HL-60/S4 treated with phorbol 12-myristate 13-acetate at 8.2 ng/mL for 4 days and 3 days (cell line): Measurements from ENCODE around the gene ZMAT2.
"Not testable (repeated sequence)": the region's sequence is repeated elsewhere in the genome, so short reads cannot be mapped to it uniquely, and the experiment has no call there.

Source experiments
- in situ Hi-C: fragments of 300-500 bp; cut with MboI; formaldehyde crosslinking; loops from 2 replicates; pipeline ENCODE4 v1.15.0; 2022; ENCODE audit warnings: low sequenced_read_pairs

Gene ZMAT2, protein sequence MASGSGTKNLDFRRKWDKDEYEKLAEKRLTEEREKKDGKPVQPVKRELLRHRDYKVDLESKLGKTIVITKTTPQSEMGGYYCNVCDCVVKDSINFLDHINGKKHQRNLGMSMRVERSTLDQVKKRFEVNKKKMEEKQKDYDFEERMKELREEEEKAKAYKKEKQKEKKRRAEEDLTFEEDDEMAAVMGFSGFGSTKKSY

DNA sequence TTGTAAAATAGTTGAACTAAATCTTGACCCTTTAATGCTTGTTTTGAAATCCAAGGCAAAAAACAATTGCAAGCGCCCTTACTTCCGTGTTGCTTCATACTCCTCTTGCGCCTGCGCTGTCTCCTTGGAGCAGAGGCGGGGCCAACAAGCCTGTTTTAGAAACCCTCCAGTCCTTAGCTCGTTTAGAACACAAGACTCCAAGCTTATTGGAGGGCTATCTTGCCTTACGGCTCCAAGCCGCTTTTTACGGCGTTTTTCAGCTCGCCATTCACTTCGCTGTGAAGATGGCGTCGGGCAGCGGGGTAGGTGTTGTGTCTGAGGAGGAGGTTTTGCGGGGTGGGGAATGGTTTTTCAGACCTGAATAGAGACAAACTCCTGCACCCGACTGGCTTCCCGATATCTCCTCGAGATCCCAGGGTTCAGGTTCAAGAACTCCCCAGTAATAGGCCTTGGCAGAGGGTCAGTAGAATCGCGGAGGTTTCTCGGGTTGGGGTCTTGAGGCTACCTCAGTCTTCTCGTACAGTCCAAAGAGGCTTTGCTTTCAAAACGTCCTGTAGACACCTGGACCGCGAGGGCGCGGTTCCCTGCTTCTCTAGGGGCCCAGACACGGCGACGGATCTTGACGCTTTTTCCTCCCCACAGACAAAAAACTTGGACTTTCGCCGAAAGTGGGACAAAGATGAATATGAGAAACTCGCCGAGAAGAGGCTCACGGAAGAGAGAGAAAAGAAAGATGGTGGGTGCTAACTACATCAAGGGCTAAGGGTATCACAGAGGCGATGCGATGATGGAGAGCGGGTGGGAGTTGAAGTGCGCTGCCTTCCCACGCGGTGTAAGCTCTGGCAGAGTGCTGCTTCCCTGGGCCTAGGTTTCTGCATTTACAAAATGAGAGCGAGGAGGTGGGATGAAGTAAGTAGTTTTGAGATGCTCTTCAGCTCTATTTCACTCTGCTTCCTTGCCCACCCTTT, at the start of gene ZMAT2:
TSS of gene ZMAT2 (plus strand) at position 271 of the 968 bp plus-strand sequence. CDS start at position 285, 14 bp downstream.
- in situ Hi-C loops: loop anchor here (25.0 kb wide), 2 partner anchors 338 to 463 kb away; partner anchors contain the start of gene SLC4A9

DNA sequence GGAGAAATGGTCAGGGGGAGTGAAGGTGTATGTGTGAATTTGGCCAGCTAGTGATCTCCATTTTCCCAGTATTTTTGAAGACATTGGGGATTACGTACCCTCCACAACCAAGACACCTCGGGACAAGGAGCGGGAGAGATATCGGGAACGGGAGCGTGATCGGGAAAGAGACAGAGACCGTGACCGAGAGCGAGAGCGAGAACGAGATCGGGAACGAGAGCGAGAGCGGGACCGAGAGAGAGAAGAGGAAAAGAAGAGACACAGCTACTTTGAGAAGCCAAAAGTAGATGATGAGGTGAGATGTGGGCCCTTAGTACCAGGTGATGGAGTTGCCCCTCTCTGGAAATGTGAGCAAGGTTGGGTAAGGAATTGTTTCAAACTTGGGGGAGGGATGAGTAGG, 41.4 kb upstream of the ZMAT2 start:
- in situ Hi-C loops: no loop called here

DNA sequence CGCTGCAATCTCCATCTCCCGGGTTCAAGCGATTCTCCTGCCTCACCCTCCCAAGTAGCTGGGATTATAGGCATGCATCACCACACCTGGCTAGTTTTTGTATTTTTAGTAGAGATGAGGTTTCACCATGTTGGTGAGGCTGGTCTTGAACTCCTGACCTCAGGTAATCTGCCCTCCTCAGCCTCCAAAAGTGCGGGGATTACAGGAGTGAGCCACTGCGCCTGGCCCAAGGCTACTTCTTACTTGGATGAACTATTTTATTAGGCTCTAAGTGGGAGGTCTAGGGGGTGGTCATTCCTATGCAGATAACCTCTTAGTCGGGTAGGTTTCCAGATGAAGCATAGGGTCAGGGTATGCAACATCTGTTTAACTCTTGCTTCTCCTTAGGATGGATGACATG, 39.9 kb upstream of the ZMAT2 start:
- in situ Hi-C loops: not testable (repeated sequence)

DNA sequence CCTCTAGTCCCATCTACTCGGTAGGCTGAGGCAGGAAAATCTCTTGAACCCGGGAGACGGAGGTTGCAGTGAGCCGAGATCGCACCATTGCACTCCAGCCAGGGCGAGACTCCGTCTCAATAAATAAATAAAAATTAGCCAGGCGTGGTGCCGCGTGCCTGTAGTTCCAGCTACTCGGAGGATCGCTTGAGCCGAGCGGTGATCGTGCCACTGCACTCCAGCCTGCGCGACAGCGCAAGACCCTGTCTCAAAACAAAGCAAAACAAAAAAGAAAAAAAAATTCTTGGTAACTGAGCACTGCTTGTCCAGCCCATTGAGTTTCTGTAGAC, 36.3 kb upstream of the ZMAT2 start:
- in situ Hi-C loops: no loop called here

DNA sequence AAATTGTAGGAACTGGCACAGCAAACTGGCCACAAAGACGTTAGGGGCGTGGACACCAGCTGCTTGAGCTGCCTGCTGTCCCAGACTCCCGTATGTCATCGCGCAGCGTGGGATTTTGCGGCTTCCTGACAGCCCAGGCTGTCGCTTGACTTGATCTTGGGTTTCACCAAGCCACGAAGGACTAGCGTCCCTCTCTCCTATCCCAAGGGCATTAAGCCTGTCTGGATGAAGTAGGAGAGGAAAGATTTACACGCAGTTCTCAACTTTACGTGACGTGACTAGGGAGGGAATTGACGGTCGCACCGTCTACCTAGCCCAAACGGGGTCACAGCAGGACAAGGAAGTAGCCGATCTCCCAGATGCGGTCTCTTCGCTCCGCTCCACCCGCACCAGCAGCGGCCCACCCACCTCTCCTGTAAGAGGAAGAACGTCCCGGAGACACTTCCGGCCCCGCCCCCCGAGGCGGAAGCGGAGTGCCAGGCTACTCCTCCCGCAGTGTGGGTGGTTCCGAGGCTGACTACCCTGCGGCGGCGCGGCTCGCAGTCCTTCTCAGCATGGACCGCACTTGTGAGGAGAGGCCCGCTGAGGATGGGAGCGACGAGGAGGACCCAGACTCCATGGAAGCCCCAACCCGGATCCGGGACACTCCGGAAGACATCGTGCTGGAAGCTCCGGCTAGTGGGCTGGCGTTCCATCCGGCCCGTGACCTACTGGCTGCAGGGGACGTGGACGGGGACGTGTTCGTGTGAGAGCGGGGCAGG, 35.7 kb upstream of the ZMAT2 start, which contains the start of gene WDR55:
TSS of gene WDR55 (plus strand) at position 546 of the 761 bp plus-strand sequence. CDS start at position 555, 9 bp downstream.
- in situ Hi-C loops: no loop called here

DNA sequence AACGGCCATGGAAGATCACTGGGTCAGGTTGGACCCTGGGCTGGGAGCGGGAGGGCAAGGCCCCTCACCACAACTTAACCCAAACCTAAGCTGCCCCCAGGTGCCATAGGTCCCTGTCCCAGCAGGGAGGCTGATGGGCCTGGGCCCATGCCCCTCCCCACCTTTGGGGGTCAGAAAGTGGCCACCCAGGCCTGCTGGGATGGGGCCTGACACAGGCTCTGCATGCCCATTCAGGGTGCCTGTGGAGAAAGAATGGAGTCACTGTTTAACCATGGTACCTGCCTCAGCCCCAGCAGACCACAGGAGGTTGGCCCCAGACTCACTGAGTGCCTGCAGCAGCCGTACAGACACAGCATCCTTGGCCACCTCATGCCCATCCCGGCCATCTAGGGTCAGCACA, 29.2 kb upstream of the ZMAT2 start:
- in situ Hi-C loops: not testable (repeated sequence)

DNA sequence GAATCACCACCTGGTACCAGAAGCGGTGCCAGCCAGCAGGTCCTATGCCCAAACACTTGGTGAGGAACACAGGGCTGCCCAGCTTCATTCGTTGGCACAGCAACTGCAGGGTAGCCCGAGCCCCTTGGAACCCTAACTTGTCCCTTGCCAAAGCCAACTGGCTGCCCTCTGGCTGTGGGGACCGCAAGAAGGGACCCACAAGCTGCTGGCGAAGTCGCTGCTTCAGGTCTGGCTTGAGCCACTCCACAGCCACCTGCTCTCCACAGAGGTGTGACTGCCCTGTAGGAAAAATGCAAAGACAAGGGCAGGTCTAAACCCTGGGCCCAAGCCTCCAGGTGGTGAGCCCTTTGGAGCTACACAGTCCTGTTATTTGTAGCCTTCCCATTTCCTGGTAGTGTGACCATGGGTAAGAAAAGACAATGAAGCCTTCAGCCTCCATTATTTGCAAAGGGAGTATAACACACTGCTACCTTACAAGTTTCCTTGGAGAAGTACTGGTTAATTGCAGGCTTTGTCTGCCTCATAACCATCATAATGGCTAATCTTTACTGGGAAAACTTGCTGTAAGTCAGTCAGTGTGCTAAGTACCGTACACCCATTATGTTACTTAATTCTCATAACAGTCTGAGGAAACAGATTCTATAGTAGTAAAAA, 28.6 kb upstream of the ZMAT2 start:
- in situ Hi-C loops: no loop called here

DNA sequence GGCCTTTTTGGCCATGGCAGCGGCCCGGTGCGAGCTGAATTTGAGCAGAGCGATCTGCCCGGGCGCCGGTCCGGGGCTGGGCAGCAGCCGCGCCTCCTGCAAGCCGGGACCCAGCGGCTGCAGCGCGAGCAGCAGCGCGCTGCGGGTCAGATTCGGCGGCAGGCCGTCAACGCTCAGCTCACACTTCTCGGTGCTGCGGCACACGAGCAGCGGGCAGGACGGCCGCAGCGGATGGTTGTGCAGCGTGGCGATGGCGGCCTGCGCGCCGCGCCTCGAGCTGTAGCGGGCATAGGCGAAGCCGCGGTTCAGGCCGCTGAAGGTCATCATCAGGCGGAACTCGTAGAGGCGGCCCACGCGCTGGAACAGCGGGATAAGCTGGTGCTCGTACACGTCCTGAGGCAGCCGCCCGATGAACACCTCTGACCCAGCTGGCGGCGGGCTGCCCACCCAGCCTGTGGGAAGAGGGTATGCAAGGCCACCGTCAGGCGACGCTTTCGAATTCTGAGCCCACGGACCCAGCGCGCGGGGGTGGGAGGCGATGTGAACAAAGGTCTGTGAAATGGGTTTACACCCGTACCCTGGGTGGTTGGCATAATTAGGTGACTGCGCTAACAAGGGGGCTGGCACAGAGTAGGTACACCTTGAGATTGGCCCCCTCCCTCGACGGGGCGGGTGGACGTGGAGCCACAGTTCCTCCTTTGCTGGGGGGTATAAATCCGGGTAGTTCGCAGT, 27.6 kb upstream of the ZMAT2 start:
- in situ Hi-C loops: no loop called here

DNA sequence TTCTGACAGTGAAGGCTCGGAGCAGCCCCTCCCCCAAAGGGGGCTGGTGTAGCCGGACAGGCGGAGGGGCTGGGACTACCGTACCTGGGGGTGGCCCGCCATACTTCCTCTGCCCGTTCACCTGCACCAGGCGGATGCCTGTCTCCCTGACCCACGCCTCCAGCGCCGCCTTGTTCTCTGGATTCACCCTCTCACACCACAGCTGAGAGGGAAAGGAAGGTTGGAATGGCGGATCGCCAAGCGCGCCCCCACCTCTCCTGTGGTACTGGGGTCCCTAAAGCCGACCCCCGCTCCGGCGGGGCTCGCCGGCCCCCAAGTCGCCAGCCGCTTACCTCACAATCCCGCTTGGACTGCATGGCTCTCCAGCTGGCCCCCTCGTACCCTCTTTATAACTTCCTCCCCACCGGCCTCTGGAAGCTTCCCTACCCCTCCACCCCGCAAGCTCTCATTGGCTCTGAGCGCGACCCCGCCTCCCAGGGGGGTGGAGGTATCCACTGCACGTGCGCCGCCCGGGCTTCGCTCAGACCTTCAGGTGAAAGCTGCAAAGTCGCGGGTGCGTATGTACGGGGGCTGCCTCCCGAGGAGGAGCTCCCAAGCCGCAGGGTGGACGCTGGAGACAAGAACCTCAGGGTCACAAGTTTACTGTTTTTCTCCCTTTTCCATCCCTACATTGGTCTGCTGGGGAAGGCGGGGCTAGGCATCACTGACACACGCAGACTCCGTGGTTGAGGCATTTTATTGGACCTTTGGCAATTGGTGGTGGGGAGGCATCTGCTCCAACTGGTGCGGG, 26.9 kb upstream of the ZMAT2 start, which contains the start of gene DND1:
TSS of gene DND1 (minus strand) at position 390 of the 790 bp plus-strand sequence. CDS start at position 356, 34 bp downstream.
- in situ Hi-C loops: no loop called here

DNA sequence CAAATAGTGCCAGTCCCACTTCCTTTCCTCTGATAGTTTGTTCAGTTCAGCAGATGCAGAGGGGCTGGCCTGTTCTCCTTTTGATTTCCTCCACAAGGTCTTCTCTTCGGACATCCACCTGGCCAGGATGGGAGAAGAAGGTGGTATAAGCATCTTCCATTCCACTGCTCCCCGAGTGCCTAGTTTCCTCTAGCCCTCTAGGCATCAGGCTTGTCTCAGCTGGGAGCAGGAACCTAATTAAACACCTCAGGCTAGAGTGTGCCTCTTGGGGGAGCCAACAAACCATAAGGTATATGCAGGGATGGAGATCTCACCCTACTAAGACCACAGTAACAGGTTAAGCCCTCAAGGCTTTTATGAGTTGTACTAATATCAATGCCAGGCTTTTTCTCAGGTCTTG, 26.0 kb upstream of the ZMAT2 start:
- in situ Hi-C loops: no loop called here

DNA sequence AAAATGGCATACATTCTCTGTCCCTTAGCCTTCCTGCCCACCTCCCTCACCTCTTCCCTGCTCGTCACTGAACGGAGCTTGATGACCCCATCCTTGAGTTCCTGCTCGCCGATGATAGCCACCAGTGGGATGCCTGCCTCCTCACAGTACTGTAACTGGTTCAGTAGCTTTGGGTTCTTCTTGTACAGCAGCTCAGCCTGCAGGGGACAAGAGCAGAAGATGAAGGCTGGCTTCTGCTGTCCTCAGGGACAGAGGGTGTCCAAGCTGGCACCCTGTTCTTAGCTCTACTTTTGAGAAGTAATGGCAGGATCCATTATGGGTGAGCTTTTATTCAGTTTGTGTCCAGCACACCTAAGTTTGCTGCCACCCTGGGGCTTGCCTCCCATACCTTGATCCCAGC, 25.6 kb upstream of the ZMAT2 start:
- in situ Hi-C loops: no loop called here

DNA sequence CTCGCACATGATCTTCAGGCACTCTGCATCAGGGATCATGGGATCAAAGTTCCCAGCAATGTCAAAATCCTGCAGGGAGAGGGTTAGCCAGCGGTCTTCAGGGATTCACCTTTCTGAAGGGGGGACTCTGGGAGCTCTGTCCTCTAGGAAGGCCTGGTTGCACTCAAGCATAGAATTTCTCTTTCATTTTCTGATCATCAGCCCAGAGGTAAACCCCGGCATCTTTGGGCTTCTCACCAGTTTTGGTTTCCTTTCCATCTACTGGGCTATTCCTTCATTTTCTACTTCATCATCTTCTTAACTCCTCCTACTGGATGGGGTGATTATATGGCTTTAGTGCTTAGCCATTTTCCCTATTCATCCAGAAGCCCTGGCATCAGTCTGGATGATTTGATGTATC, 22.3 kb upstream of the ZMAT2 start:
- in situ Hi-C loops: no loop called here

DNA sequence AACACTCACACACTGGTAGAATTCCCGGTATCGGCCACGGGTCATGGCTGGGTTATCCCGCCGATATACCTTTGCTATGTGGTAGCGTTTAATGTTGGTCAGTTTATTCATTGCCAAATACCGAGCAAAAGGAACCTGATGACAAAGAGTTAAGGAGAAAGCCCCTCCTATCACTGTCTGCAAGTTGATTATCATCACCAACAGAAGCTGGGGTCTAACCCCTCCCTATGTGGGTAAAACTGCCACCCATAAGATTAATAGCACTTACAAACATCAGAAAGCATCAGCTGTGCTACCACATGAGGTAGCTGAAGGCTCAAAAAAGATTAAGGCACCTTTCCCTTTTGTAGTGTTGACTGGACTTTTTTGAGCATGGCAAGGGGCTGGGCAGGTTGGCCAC, 21.3 kb upstream of the ZMAT2 start:
- in situ Hi-C loops: no loop called here

DNA sequence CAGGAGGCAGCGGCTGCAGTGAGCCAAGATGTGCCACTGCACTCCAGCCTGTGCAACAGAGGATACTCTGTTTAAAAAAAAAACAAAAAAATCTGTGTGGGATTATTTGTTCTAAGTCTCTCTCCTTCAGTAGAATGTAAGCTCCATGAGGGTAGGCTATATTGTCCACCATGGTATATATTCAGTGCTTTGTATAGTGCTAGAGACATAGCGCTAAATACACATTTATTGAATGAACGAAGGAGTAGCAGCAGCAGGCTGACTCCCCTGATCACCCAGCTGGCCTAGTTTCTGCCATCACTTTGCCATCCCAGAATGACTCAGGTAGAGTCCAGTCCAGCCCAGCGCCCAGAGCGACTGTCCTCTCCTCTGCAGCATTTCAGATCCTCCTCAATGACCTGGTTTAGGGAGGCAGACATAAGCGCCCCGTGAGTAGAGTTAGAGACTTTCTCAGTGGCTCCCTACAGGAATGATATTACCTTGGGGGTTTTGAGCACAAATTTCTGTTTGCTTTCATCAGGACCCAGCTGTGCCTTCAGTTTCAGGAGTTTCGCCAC, 9.8 kb upstream of the ZMAT2 start:
- in situ Hi-C loops: no loop called here

DNA sequence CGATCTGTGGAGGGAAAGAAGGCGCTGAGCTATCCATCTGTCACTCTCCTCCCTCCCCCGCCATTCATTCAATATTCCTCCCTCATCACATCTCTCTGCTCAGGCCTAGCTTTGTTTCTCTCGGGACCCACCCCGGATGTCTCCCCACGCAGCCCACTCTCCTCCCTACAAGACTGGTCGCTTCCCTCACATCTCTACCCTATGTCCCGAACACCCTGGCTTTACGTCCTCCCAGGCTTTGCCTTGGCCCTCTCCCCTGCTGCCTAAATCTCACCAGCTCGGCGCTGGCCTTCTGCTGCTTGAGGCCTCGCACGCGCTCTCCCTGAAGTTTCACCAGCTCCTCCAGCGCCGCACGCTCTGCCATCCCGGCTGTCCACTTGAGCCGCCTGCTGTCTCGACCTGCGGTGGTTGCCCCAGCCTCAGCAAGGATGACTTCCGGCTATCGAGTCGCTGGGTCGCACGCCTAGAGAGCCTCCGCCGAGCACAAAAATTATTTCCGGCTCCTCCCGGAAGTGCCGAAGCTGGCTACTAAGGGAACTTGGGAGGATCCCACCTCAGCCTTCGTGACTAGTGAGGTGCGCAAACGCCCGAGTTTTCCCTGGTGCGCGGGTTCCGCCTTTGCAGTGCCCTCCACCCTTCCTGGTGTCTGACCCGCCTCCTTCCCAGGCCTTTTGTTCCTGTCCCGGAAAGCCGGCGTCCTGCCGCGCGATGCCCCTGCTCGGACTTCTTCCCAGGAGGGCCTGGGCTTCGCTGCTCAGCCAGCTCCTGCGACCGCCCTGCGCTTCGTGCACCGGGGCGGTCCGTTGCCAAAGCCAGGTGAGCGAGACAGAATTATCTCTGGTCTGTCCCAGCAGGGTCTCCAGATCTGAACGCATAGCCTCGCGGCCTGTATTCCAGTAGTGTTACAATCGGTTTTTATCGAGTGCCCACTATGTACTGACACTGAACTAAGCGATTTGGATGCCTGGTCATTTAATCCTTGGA, 9.0 kb upstream of the ZMAT2 start, which contains the start of the genes HARS1 and HARS2:
TSS of gene HARS1 (minus strand) at position 430 of the 984 bp plus-strand sequence. CDS start at position 364, 66 bp downstream.
TSS of gene HARS2 (plus strand) at position 515 of the 984 bp plus-strand sequence. CDS start at position 709, 194 bp downstream.
- in situ Hi-C loops: no loop called here

DNA sequence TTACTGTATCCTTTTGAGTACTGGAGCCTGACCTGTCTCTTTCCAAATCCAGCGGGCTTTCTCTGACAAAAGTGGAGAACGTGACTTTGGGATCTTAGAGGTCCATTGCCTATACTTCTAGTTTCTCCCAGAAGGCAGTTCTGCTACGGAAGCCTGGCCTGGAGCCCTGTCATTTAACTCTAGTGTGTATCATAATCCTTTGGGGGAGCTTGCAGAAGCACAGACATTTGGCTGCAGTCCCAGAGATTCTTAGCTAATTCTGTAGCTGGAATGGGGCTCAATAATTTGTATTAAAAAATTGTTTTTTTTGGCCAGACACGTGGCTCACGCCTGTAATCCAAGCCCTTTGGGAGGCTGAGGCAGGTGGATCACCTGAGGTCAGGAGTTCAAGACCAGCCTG, 6.0 kb upstream of the ZMAT2 start:
- in situ Hi-C loops: no loop called here

DNA sequence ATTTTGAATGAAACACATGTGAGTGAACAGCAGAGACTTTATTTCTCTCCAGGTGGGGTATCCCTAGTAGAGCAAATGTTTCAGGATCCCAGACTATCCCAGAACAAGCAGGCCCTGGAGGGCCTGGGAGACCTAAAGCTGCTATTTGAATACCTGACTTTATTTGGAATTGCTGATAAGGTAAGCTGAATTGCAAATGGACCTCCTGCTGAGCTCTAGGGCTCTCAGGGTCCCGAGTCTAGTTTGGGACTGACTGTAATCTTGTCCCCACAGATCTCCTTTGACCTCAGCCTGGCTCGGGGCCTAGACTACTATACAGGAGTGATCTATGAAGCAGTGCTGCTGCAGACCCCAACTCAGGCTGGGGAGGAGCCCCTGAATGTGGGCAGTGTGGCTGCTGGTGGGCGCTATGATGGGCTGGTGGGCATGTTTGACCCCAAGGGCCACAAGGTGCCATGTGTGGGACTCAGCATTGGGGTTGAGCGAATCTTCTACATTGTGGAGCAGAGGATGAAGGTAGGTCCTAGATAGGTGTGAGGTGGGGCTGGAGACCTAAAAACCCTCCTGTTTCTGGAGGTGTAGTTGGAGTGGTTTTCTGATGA, 3.3 kb upstream of the ZMAT2 start:
- in situ Hi-C loops: no loop called here
